Fibroblast of villous mesenchyme (primary cell): Measurements from ENCODE around the gene NRSN2. TPM values are rescaled to one million over a fixed set of nuclear protein-coding genes. Genes with fewer than 3 reads are reported as not detected.
A peak's percentile ranks its signal among the peaks of the same experiment; 100 is the strongest.

Experiments used
- DNase-seq: peaks from one replicate; pipeline ENCODE4 v3.0.0-alpha.2; 2010; ENCODE audit warnings: low read depth
- H3K4me3 ChIP-seq: 2 replicates; pipeline ENCODE4 v1.5.1; 2011; ENCODE audit warnings: low read depth, mild to moderate bottlenecking, low read length
- total RNA-seq: library from RNA; depleted of rRNA; stranded (reverse); fragments of >200 nt; gene quantifications from 2 replicates; pipeline ENCODE4 v1.2.3, GENCODE V29; 2012
- TF ChIP-seq, protein P1 (sequence below): IDR thresholded peaks from 2 replicates; pipeline ENCODE4 v1.5.1; 2012; ENCODE audit warnings: low read depth, mild to moderate bottlenecking, low read length; ENCODE audit not compliant: insufficient read depth

NRSN2 gene, protein sequence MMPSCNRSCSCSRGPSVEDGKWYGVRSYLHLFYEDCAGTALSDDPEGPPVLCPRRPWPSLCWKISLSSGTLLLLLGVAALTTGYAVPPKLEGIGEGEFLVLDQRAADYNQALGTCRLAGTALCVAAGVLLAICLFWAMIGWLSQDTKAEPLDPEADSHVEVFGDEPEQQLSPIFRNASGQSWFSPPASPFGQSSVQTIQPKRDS
- 53.5 and 73.1 TPM in 2 replicates for total RNA-seq

DNA sequence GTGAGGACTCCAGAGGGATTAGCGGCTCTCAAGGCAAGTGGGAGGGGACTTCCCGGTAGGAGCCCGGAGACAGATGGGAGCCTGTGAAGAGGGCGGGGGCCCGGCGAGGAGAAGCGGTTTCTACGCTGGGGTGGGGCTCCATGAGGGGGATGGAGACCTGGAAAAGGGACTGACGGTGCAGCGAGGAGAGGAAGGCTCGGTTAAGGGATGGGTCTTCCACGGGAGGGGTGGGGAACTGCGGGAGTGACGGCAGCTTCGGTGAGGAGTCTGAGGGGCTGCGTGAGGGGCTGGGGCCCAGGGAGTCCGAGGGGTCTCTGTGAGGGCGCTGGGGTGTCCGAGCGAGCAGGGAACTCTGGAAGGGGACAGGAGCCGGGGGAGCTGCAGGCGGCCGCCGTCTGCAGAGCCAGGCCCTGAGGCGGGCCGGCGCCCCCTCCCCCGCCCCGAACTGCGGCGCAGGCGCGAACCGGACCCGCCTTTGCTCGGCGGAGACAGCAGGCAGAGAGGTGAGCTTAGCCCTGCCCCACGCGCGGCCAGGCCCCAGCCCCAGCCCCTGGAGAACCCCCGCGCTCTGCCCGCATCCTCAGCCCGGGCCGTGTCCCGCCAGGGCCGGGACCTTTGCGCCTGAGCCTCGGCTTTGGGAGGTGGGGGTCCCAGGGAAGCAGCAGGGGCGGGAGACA is at the start of gene NRSN2:
TSS of gene NRSN2 (plus strand) at position 472 of the 677 bp plus-strand sequence. CDS start 2,533 bp downstream, outside the sequence.
- TF ChIP-seq, protein P1, sequence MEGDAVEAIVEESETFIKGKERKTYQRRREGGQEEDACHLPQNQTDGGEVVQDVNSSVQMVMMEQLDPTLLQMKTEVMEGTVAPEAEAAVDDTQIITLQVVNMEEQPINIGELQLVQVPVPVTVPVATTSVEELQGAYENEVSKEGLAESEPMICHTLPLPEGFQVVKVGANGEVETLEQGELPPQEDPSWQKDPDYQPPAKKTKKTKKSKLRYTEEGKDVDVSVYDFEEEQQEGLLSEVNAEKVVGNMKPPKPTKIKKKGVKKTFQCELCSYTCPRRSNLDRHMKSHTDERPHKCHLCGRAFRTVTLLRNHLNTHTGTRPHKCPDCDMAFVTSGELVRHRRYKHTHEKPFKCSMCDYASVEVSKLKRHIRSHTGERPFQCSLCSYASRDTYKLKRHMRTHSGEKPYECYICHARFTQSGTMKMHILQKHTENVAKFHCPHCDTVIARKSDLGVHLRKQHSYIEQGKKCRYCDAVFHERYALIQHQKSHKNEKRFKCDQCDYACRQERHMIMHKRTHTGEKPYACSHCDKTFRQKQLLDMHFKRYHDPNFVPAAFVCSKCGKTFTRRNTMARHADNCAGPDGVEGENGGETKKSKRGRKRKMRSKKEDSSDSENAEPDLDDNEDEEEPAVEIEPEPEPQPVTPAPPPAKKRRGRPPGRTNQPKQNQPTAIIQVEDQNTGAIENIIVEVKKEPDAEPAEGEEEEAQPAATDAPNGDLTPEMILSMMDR, result no peak
- DNase-seq, result peak; percentile 67

DNA sequence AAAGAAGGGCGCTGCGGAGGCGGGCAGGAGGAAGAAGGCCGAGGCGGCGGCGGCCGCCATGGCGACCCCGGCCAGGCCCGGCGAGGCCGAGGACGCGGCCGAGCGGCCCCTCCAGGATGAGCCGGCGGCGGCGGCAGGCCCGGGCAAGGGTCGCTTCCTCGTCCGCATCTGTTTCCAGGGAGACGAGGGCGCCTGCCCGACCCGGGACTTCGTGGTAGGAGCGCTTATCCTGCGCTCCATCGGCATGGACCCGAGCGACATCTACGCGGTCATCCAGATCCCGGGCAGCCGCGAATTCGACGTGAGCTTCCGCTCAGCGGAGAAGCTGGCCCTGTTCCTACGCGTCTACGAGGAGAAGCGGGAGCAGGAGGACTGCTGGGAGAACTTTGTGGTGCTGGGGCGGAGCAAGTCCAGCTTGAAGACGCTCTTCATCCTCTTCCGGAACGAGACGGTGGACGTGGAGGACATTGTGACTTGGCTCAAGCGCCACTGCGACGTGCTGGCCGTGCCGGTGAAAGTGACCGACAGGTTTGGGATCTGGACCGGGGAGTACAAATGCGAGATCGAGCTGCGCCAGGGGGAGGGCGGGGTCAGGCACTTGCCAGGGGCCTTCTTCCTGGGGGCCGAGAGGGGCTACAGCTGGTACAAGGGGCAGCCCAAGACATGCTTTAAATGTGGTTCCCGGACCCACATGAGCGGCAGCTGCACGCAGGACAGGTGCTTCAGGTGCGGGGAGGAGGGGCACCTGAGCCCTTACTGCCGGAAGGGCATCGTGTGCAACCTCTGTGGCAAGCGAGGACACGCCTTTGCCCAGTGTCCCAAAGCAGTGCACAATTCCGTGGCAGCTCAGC is 48.8 kb upstream of the NRSN2 start:
- H3K4me3 ChIP-seq, result peak overlapping the region; percentile 97
- TF ChIP-seq, protein P1, result no peak
- peak; percentile 68 for DNase-seq

More for the DNA sequence above, at the start of gene NRSN2:
- H3K4me3 ChIP-seq, result peak within 1 kb of the TSS; percentile 84

DNA sequence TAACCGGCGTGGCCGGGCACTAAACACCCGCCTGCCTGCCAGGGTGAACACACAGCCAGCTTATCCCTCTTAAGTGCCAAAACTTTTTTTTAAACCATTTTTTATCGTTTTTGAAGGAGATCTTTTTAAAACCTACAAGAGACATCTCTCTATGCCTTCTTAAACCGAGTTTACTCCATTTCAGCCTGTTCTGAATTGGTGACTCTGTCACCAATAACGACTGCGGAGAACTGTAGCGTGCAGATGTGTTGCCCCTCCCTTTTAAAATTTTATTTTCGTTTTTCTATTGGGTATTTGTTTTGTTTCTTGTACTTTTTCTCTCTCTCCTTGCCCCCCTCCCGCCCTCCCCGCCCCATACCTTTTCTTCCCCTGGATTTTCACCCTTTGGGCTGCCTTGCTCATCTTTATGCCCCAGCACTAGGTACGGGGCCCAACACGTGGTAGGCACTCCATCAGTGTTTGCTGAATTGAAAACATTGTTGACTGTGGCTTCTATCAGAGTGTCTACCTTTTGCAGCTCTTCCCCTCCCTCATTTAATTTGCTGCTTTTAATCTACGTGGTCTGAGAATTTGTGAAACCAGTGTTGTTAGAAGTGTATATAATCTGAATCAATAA is 48.0 kb upstream of the NRSN2 start:
- TF ChIP-seq, protein P1, result no peak
- no peak for DNase-seq
- H3K4me3 ChIP-seq, result peak overlapping the region; percentile 97

DNA sequence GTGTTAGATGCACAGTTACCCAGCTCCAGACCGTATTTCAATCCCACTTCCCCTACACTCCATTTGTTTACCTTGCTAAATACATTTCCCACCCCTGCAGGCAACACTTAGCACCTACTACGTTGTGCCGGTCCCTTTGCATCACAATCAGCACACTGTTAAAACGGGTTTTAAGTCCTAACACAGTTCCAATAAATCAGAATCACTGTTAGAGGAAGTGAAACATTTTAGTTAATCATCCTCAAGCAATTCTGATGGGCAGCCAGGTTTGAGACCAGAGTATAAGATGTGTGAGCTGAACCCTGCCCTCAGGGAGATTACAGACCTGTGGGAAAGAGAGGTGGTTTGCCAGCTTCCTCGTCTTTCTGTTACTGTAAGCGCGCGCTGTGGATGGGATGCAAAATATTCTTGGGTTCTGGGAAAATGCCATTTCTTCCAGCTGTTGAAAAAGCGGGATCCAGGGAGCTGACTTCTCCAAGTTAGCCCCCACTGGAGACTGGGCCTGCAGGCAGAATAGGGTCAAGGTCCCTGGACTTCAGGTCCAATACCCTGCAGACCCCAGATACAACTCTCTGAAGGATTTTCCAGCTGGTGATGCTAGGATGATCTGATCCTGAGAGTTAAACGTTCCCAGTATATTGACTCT is 46.4 kb upstream of the NRSN2 start:
- no peak for DNase-seq
- peak overlapping the region; percentile 97 for H3K4me3 ChIP-seq
- TF ChIP-seq, protein P1, result no peak

DNA sequence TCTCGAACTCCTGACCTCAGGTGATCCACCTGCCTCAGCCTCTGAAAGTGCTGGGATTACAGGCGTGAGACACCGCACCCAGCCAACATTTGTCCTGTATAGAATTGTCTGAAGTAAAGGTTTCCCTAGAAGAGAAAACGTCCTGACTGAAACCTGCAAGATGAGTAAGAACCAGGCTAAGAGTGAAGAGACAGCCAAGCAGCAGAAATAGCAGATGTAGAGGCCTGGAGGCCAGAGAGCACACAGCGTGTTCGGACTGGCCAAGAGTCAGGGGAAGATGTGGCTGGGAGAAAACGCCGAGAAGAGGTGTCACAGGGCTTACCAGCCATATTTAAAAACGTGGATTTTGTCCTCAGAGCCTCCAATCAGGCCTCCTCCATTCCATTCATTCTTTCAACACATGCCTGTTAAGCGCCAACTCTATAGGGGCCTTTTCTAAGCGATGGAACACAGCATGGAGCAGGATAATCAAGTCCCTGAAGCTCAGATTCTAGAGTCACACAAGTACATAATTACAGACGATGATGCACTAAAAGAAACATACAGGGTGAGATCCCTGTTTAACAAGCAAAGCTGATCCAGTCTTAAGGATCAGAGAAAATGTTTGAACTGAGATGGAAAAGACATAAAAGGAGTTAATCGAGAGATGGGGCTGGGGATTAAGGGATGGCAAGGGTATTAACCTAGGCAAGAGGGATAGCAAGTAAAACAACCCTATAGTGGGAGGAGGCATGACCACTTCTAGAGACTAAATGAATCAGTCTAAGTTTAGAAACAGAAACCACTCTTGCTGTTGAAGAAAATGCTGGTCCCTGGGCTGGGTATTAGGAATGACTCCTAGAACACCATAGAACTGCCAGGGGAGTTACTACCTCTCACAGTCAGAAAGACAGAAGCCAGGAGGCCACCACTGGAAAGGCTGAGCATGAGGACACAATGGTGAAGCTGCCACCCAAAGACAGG is 44.7 kb upstream of the NRSN2 start:
- H3K4me3 ChIP-seq, result no peak overlapping the region
- no peak for DNase-seq
- TF ChIP-seq, protein P1, result no peak
